C4-2B (cell line): ENCODE measurements around the gene ADIPOR2.

Source experiments
- CTCF ChIP-seq: fragments of 450-650 bp; conservative IDR thresholded peaks from 2 replicates; pipeline ENCODE4 v1.5.1; 2017; ENCODE audit warnings: mild to moderate bottlenecking
- ZFX ChIP-seq: fragments of 450-650 bp; IDR thresholded peaks from 2 replicates; pipeline ENCODE4 v1.6.1; 2017

- TF ChIP-seq CTCF (no peak), ZFX (no peak)
Observed at GRCh38 chr12:1773937-1774655, 83.2 kb downstream of the ADIPOR2 start.
